Endodermal cell (in vitro differentiated cells): ENCODE measurements around the gene EBP. TPM values are rescaled to one million over a fixed set of nuclear protein-coding genes. Genes with fewer than 3 reads are reported as not detected.

Experiments used
- DNase-seq: peaks from one replicate; pipeline ENCODE4 v3.0.0-alpha.2; 2017
- H3K27ac ChIP-seq: 2 replicates; pipeline ENCODE4 v1.5.1; 2013; ENCODE audit warnings: mild to moderate bottlenecking, low read depth, low read length, moderate library complexity
- H3K27me3 ChIP-seq: 2 replicates; pipeline ENCODE4 v1.6.1; 2013; ENCODE audit warnings: mild to moderate bottlenecking, low read length, moderate library complexity; ENCODE audit not compliant: insufficient read depth, control insufficient read depth, poor library complexity, severe bottlenecking
- H3K36me3 ChIP-seq: 2 replicates; pipeline ENCODE4 v1.7.0; 2013; ENCODE audit warnings: mild to moderate bottlenecking, low read length, moderate library complexity; ENCODE audit not compliant: control insufficient read depth, insufficient read depth
- H3K4me1 ChIP-seq: one replicate; pipeline ENCODE4 v1.7.0; 2013; ENCODE audit warnings: low read length; ENCODE audit not compliant: control insufficient read depth, insufficient read depth
- H3K4me3 ChIP-seq: 2 replicates; pipeline ENCODE4 v1.5.1; 2013; ENCODE audit warnings: mild to moderate bottlenecking, low read length, moderate library complexity
- H3K9ac ChIP-seq: 2 replicates; pipeline ENCODE4 v1.6.1; 2013; ENCODE audit warnings: mild to moderate bottlenecking, low read length, moderate library complexity; ENCODE audit not compliant: poor library complexity, severe bottlenecking; ENCODE audit errors: extremely low read depth
- H3K9me3 ChIP-seq: 2 replicates; pipeline ENCODE4 v1.6.1; 2013; ENCODE audit warnings: mild to moderate bottlenecking, low read length, moderate library complexity; ENCODE audit not compliant: control insufficient read depth
- H3K27ac Mint-ChIP-seq: 2 replicates; pipeline ENCODE4 v1.8.0; 2020; ENCODE audit warnings: mixed read lengths
- H3K27me3 Mint-ChIP-seq: 2 replicates; pipeline ENCODE4 v1.8.0; 2021; ENCODE audit warnings: mild to moderate bottlenecking, mixed read lengths; ENCODE audit not compliant: insufficient read depth
- H3K36me3 Mint-ChIP-seq: 2 replicates; pipeline ENCODE4 v1.8.0; 2020; ENCODE audit warnings: low read depth, mixed read lengths
- H3K4me1 Mint-ChIP-seq: 2 replicates; pipeline ENCODE4 v1.8.0; 2020; ENCODE audit warnings: mixed read lengths
- H3K4me3 Mint-ChIP-seq: 2 replicates; pipeline ENCODE4 v1.8.0; 2020; ENCODE audit warnings: mild to moderate bottlenecking, moderate library complexity, mixed read lengths
- H3K9me3 Mint-ChIP-seq: 2 replicates; pipeline ENCODE4 v1.8.0; 2020; ENCODE audit warnings: mild to moderate bottlenecking, mixed read lengths
- WGBS, 2 experiments: methylation state at CpG; one replicate each; pipeline versions ENCODE4 v1.1.5 to v1.1.7; 2013; ENCODE audit warnings: missing lambda C conversion rate in 2 of 2, mixed read lengths in 1 of 2; ENCODE audit not compliant: insufficient coverage in 1 of 2, insufficient read length in 1 of 2; 5-methylcytosine and 5-hydroxymethylcytosine counted together
- total RNA-seq, 2 donors: library from RNA; stranded (reverse); fragmentation: NEBNext Ultra II Directional in 1 of 2; extraction: Animal tissue kit (Norgen Biotek cat#: 25700) in 1 of 2; gene quantifications; 2 replicates in 1 of 2; 3 replicates in 1 of 2; pipeline ENCODE4 v1.2.1, GENCODE V29; 2021
- TF ChIP-seq, protein P1 (sequence below): fragments of 200-600 bp; sonication (generic); conservative IDR thresholded peaks from 2 replicates; pipeline ENCODE4 v1.5.0; 2021; ENCODE audit warnings: antibody characterized with exemption, mild to moderate bottlenecking

The EBP gene
- total RNA-seq, 2 donors from 2014 or later = 105 to 119 TPM

GRCh38 chrX:48492293-48492910 is 29.2 kb upstream of the EBP start:
- 87 to 100% methylated on average over 1 to 7 of the region's 7 CpGs for WGBS, 2 experiments
- TF ChIP-seq, protein P1, sequence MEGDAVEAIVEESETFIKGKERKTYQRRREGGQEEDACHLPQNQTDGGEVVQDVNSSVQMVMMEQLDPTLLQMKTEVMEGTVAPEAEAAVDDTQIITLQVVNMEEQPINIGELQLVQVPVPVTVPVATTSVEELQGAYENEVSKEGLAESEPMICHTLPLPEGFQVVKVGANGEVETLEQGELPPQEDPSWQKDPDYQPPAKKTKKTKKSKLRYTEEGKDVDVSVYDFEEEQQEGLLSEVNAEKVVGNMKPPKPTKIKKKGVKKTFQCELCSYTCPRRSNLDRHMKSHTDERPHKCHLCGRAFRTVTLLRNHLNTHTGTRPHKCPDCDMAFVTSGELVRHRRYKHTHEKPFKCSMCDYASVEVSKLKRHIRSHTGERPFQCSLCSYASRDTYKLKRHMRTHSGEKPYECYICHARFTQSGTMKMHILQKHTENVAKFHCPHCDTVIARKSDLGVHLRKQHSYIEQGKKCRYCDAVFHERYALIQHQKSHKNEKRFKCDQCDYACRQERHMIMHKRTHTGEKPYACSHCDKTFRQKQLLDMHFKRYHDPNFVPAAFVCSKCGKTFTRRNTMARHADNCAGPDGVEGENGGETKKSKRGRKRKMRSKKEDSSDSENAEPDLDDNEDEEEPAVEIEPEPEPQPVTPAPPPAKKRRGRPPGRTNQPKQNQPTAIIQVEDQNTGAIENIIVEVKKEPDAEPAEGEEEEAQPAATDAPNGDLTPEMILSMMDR = no peak
- no peak for DNase-seq
- Histone ChIP-seq H3K9me3 (no peaks in the 10 kb centered on the region), H3K27me3 (no peaks in the 10 kb centered on the region), H3K4me1 (no peaks in the 10 kb centered on the region), H3K36me3 (peaks cover 2% of the 10 kb centered on the region), H3K9ac (no peak overlapping the region), H3K27ac (no peak overlapping the region), H3K4me3 (no peak overlapping the region)
- H3K4me1 Mint-ChIP-seq = no peaks in the 10 kb centered on the region
- no peak overlapping the region for H3K4me3 Mint-ChIP-seq
- H3K27ac Mint-ChIP-seq = no peak overlapping the region
- peaks cover under 1% of the 10 kb centered on the region for H3K36me3 Mint-ChIP-seq
- peaks cover 70% of the 10 kb centered on the region for H3K9me3 Mint-ChIP-seq
- H3K27me3 Mint-ChIP-seq = no peaks in the 10 kb centered on the region

GRCh38 chrX:48493890-48494364 is 27.7 kb upstream of the EBP start:
- Histone ChIP-seq H3K9ac (no peak overlapping the region), H3K4me3 (no peak overlapping the region), H3K36me3 (no peaks in the 10 kb centered on the region), H3K27me3 (no peaks in the 10 kb centered on the region), H3K4me1 (no peaks in the 10 kb centered on the region), H3K9me3 (no peaks in the 10 kb centered on the region), H3K27ac (no peak overlapping the region)
- no peaks in the 10 kb centered on the region for H3K36me3 Mint-ChIP-seq
- peaks cover 70% of the 10 kb centered on the region for H3K9me3 Mint-ChIP-seq
- 58 to 69% methylated on average over 4 to 10 of the region's 10 CpGs for WGBS, 2 experiments
- H3K27me3 Mint-ChIP-seq = no peaks in the 10 kb centered on the region
- peak; percentile 84 for DNase-seq
- no peak overlapping the region for H3K27ac Mint-ChIP-seq
- TF ChIP-seq, protein P1 = peak; percentile 70
- H3K4me3 Mint-ChIP-seq = no peak overlapping the region
- no peaks in the 10 kb centered on the region for H3K4me1 Mint-ChIP-seq

DNA sequence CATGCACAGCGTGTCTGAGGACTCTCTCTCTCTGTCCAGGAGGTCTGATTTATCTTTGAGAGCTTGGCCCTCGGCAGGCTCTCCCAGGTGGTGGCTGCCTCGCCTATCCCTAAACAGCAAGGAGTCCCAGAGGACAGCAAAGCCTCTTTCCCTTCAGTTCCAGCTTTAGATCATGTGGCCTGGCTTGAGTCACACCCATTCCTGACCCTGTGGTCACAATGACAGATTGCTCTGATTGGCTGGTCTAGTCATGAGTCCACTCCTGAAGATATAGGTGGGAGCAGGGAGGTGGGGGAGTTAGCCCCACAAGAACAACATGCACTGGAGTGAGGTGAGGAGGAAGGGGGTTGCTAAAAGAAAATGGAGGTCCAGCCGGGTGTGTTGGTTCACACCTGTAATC is 24.9 kb upstream of the EBP start:
- Mint-ChIP-seq H3K27ac (no peak overlapping the region), H3K27me3 (no peaks in the 10 kb centered on the region), H3K4me1 (no peaks in the 10 kb centered on the region), H3K4me3 (no peak overlapping the region), H3K9me3 (peaks cover 66% of the 10 kb centered on the region), H3K36me3 (no peaks in the 10 kb centered on the region)
- TF ChIP-seq, protein P1 = no peak
- Histone ChIP-seq H3K4me3 (no peak overlapping the region), H3K36me3 (no peaks in the 10 kb centered on the region), H3K27me3 (no peaks in the 10 kb centered on the region), H3K27ac (no peak overlapping the region), H3K9ac (no peak overlapping the region), H3K9me3 (no peaks in the 10 kb centered on the region), H3K4me1 (no peaks in the 10 kb centered on the region)
- 92% methylated on average over 3 of the region's 4 CpGs; no CpG with 5 or more reads in 1 of the 2 experiments for WGBS, 2 experiments
- no peak for DNase-seq
